ENCODE results near the gene MEOX2. TPM values are rescaled to one million over a fixed set of nuclear protein-coding genes. Genes with fewer than 3 reads are reported as not detected.

MEOX2 gene
- total RNA-seq, 6 donors from 2014 or later = 2.9 to 17.2 (median 8.6) TPM

- Histone ChIP-seq H3K4me1 (no peaks in the 10 kb centered on the region), H3K9me3 (no peaks in the 10 kb centered on the region), H3K27ac (no peak overlapping the region), H3K4me3 (no peak overlapping the region), H3K27me3 (no peaks in the 10 kb centered on the region), H3K36me3 (no peaks in the 10 kb centered on the region)
- TF ChIP-seq CTCF (IDR thresholded peaks at IDR 0.05) (no peak), EP300 (IDR thresholded peaks at IDR 0.05) (no peak), POLR2AphosphoS5 (IDR thresholded peaks at IDR 0.05) (no peak)
- ATAC-seq (ENCODE audit: low FRiP score in 2 of 2) (no peak), DNase-seq (no peak)
- WGBS, 2 donors = 84 to 89% methylated on average over 1 of the region's 1 CpG
Measured at GRCh38 chr7:15626041-15626440, 60.4 kb downstream of the MEOX2 start.

GRCh38 chr7:15625466-15625865 lies 61.0 kb downstream of the MEOX2 start:
- H3K9me3 ChIP-seq = no peaks in the 10 kb centered on the region
- H3K4me3 ChIP-seq = no peak overlapping the region
- no peaks in the 10 kb centered on the region for H3K4me1 ChIP-seq
- no peak overlapping the region for H3K27ac ChIP-seq
- no peaks in the 10 kb centered on the region for H3K27me3 ChIP-seq
- DNase-seq = no peak
- 54 to 67% methylated on average over 1 of the region's 1 CpG for WGBS, 2 donors
- H3K36me3 ChIP-seq = no peaks in the 10 kb centered on the region
- no peak for ATAC-seq (ENCODE audit: low FRiP score in 2 of 2)
- TF ChIP-seq POLR2AphosphoS5 (IDR thresholded peaks at IDR 0.05) (no peak), POLR2A (IDR thresholded peaks at IDR 0.05) (no peak), CTCF (IDR thresholded peaks at IDR 0.05) (no peak), EP300 (IDR thresholded peaks at IDR 0.05) (no peak)

- TF ChIP-seq POLR2AphosphoS5 (IDR thresholded peaks at IDR 0.05) = no peak
- TF ChIP-seq POLR2A (IDR thresholded peaks at IDR 0.05) = no peak
- TF ChIP-seq CTCF (IDR thresholded peaks at IDR 0.05) = no peak
- TF ChIP-seq EP300 (IDR thresholded peaks at IDR 0.05) = no peak
- Histone ChIP-seq H3K9me3 (no peaks in the 10 kb centered on the region), H3K4me3 (no peak overlapping the region), H3K36me3 (no peaks in the 10 kb centered on the region), H3K27me3 (no peaks in the 10 kb centered on the region), H3K4me1 (no peaks in the 10 kb centered on the region), H3K27ac (no peak overlapping the region)
- ATAC-seq (ENCODE audit: low FRiP score in 2 of 2) = no peak
- no peak for DNase-seq
- 83 to 86% methylated on average over 2 of the region's 2 CpGs for WGBS, 2 donors
Measured at GRCh38 chr7:15621468-15621867, 65.0 kb downstream of the MEOX2 start.

- Histone ChIP-seq H3K4me1 (no peaks in the 10 kb centered on the region), H3K9me3 (no peaks in the 10 kb centered on the region), H3K27me3 (no peaks in the 10 kb centered on the region), H3K27ac (no peak overlapping the region), H3K36me3 (no peaks in the 10 kb centered on the region), H3K4me3 (no peak overlapping the region)
- no peak for ATAC-seq (ENCODE audit: low FRiP score in 2 of 2)
- no peak for DNase-seq
- WGBS, 2 donors = 64 to 71% methylated on average over 6 of the region's 6 CpGs
- TF ChIP-seq POLR2AphosphoS5 (IDR thresholded peaks at IDR 0.05) (no peak), CTCF (IDR thresholded peaks at IDR 0.05) (no peak)
Measured at GRCh38 chr7:15620491-15621185, 65.8 kb downstream of the MEOX2 start.

GRCh38 chr7:15618275-15618674 lies 68.2 kb downstream of the MEOX2 start:
- no peak for DNase-seq
- 85 to 88% methylated on average over 2 of the region's 2 CpGs for WGBS, 2 donors
- no peak overlapping the region for H3K4me3 ChIP-seq
- no peaks in the 10 kb centered on the region for H3K27me3 ChIP-seq
- H3K4me1 ChIP-seq = no peaks in the 10 kb centered on the region
- no peaks in the 10 kb centered on the region for H3K36me3 ChIP-seq
- ATAC-seq (ENCODE audit: low FRiP score in 2 of 2) = no peak
- H3K9me3 ChIP-seq = no peaks in the 10 kb centered on the region
- no peak for TF ChIP-seq POLR2AphosphoS5 (IDR thresholded peaks at IDR 0.05)
- TF ChIP-seq EP300 (IDR thresholded peaks at IDR 0.05) = no peak
- no peak for TF ChIP-seq CTCF (IDR thresholded peaks at IDR 0.05)
- TF ChIP-seq POLR2A (IDR thresholded peaks at IDR 0.05) = no peak
- no peak overlapping the region for H3K27ac ChIP-seq
